ENCODE results near the gene FTMT. TPM values are rescaled to one million over a fixed set of nuclear protein-coding genes. Genes with fewer than 3 reads are reported as not detected.

Gene FTMT
- total RNA-seq, 1 donor from 2014 or later: not detected

Other genes starting within 250 kb of the FTMT start
- gene SRFBP1, start 110.1 kb downstream of the FTMT start, total RNA-seq: 14.6 TPM
- 46.3 TPM for gene LOX, start 226.4 kb downstream of the FTMT start, total RNA-seq

Measured in mesenteric fat pad (tissue), 1 donor.